Measurements from ENCODE around the gene DCAF11.

The DCAF11 gene

DNA sequence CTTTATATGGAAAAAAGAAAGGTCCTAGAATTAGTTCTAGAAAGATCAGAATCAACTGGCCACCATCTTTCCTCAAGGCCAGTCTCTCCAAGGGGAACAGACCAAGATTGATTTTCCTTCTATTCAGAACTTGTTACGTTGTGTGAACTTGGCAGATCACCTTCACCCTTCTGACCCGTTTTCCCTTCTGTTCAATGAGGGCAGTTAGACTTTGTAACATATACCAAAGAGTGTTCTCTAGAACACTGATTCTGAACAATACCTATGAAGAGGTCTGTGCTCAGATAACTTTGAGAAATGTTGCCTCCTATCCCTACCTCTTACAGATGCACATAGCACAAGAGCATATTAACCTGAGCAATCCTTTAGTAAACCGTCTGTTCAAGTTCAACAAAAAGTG is 31.1 kb upstream of the DCAF11 start:
- H3K18ac ChIP-seq (ENCODE audit: low read depth in 1 of 2, low read length in 2 of 2) = no peak overlapping the region
- H2BK120ac ChIP-seq (ENCODE audit: low read depth, low read length) = no peak overlapping the region
- 83% methylated on average over 3 of the region's 3 CpGs for WGBS
- H3K4me3 ChIP-seq (ENCODE audit: insufficient read depth in 1 of 2, low read depth in 1 of 2, low read length in 2 of 2) = no peak overlapping the region
- no peaks in the 10 kb centered on the region for H3K36me3 ChIP-seq (ENCODE audit: control insufficient read depth in 1 of 2, insufficient read depth in 2 of 2, low read depth in 1 of 2, low read length in 2 of 2)
- DNase-seq = no peak
- no peak overlapping the region for H4K91ac ChIP-seq (ENCODE audit: low read length)
- H3K4me2 ChIP-seq (ENCODE audit: low read length, poor library complexity, severe bottlenecking) = no peak overlapping the region
- peaks cover 73 to 77% of the 10 kb centered on the region in 2 experiments for H3K27me3 ChIP-seq (ENCODE audit: control insufficient read depth in 1 of 2, insufficient read depth in 1 of 2, low read length in 2 of 2)
- H3K4me1 ChIP-seq (ENCODE audit: control insufficient read depth, insufficient read depth, low read depth, low read length) = peaks cover 10% of the 10 kb centered on the region
- H3K4ac ChIP-seq (ENCODE audit: low read depth in 1 of 2, low read length in 2 of 2) = no peak overlapping the region
- H3K27ac ChIP-seq (ENCODE audit: low read length, poor library complexity, severe bottlenecking) = no peak overlapping the region
- no peak overlapping the region for H3K9ac ChIP-seq (ENCODE audit: low read length)
- H2AFZ ChIP-seq (ENCODE audit: low read depth, low read length) = no peak overlapping the region
- H3K79me1 ChIP-seq (replicated peaks; ENCODE audit: low read length, poor library complexity, severe bottlenecking) = peaks cover 2% of the 10 kb centered on the region
- no peak overlapping the region for H2BK5ac ChIP-seq (ENCODE audit: low read depth, low read length, poor library complexity, severe bottlenecking)
- no peak overlapping the region for H2BK15ac ChIP-seq (ENCODE audit: low read depth, poor library complexity, severe bottlenecking)
- no peaks in the 10 kb centered on the region for H3K9me3 ChIP-seq (ENCODE audit: control insufficient read depth, low read length)
- no peak overlapping the region for H4K8ac ChIP-seq (ENCODE audit: low read length)
- no peak overlapping the region for H3K23ac ChIP-seq (ENCODE audit: low read length in 2 of 2)
- H2AK5ac ChIP-seq (ENCODE audit: low read length, severe bottlenecking) = no peak overlapping the region
- no peak overlapping the region for H3K14ac ChIP-seq (ENCODE audit: low read length in 2 of 2)
- H2BK12ac ChIP-seq (ENCODE audit: low read length in 2 of 2) = no peak overlapping the region

DNA sequence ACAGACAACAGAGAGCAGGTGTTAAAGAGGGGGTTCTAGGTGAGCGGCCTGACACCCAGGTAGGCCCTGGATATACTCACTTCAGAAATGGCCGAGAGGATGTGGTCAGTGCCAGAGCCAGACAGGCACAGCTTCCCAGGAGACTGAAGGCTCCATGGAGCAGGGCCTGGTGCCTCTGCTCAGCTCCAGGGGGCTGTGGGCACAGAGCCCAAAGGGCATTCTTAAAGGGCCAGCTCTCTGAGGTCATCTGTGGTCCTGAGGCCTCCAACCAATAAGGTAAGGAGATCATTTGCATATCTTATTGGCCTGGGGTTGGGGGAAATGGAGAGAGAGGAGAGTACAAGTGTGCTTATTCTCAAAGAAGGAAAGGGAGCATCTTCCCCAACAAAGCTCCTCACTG is 30.1 kb upstream of the DCAF11 start:
- H4K8ac ChIP-seq (ENCODE audit: low read length) = no peak overlapping the region
- WGBS = 93% methylated on average over 2 of the region's 2 CpGs
- H3K9me3 ChIP-seq (ENCODE audit: control insufficient read depth, low read length) = no peaks in the 10 kb centered on the region
- H3K4me3 ChIP-seq (ENCODE audit: insufficient read depth in 1 of 2, low read depth in 1 of 2, low read length in 2 of 2) = no peak overlapping the region
- no peak overlapping the region for H2BK120ac ChIP-seq (ENCODE audit: low read depth, low read length)
- no peak overlapping the region for H3K27ac ChIP-seq (ENCODE audit: low read length, poor library complexity, severe bottlenecking)
- H2BK5ac ChIP-seq (ENCODE audit: low read depth, low read length, poor library complexity, severe bottlenecking) = no peak overlapping the region
- H3K27me3 ChIP-seq (ENCODE audit: control insufficient read depth in 1 of 2, insufficient read depth in 1 of 2, low read length in 2 of 2) = peaks cover 63 to 67% of the 10 kb centered on the region in 2 experiments
- H3K14ac ChIP-seq (ENCODE audit: low read length in 2 of 2) = no peak overlapping the region
- H2AFZ ChIP-seq (ENCODE audit: low read depth, low read length) = no peak overlapping the region
- no peak overlapping the region for H3K4me2 ChIP-seq (ENCODE audit: low read length, poor library complexity, severe bottlenecking)
- H3K79me1 ChIP-seq (replicated peaks; ENCODE audit: low read length, poor library complexity, severe bottlenecking) = peaks cover 2% of the 10 kb centered on the region
- H2BK12ac ChIP-seq (ENCODE audit: low read length in 2 of 2) = no peak overlapping the region
- H2AK5ac ChIP-seq (ENCODE audit: low read length, severe bottlenecking) = no peak overlapping the region
- H3K23ac ChIP-seq (ENCODE audit: low read length in 2 of 2) = no peak overlapping the region
- DNase-seq = no peak
- H3K36me3 ChIP-seq (ENCODE audit: control insufficient read depth in 1 of 2, insufficient read depth in 2 of 2, low read depth in 1 of 2, low read length in 2 of 2) = no peaks in the 10 kb centered on the region
- peaks cover 10% of the 10 kb centered on the region for H3K4me1 ChIP-seq (ENCODE audit: control insufficient read depth, insufficient read depth, low read depth, low read length)
- H4K91ac ChIP-seq (ENCODE audit: low read length) = no peak overlapping the region
- H3K18ac ChIP-seq (ENCODE audit: low read depth in 1 of 2, low read length in 2 of 2) = no peak overlapping the region
- H3K9ac ChIP-seq (ENCODE audit: low read length) = no peak overlapping the region
- no peak overlapping the region for H3K4ac ChIP-seq (ENCODE audit: low read depth in 1 of 2, low read length in 2 of 2)
- H2BK15ac ChIP-seq (ENCODE audit: low read depth, poor library complexity, severe bottlenecking) = no peak overlapping the region

DNA sequence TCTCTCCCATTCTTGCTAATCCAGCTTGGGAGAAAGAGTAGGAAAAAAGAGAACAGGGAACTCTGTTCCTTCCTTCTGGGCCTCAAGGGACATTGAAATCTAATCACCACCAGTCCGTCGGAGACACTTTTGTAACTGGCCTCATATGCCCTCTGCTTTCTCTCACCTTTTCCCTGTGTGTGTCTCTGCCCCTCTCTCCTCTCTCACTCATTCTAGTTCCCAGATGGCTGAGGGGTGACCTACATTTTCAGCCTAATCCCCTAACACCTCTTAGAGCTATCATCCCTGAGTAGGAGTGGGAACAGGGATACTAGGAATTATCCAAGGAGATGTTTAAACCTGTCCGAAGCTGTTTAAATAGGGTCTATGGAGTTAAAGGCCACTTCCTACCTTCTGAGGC is 29.4 kb upstream of the DCAF11 start:
- peaks cover 2% of the 10 kb centered on the region for H3K79me1 ChIP-seq (replicated peaks; ENCODE audit: low read length, poor library complexity, severe bottlenecking)
- H3K36me3 ChIP-seq (ENCODE audit: control insufficient read depth in 1 of 2, insufficient read depth in 2 of 2, low read depth in 1 of 2, low read length in 2 of 2) = no peaks in the 10 kb centered on the region
- H2BK120ac ChIP-seq (ENCODE audit: low read depth, low read length) = no peak overlapping the region
- H3K27me3 ChIP-seq (ENCODE audit: control insufficient read depth in 1 of 2, insufficient read depth in 1 of 2, low read length in 2 of 2) = peaks cover 55 to 59% of the 10 kb centered on the region in 2 experiments
- 95% methylated on average over 3 of the region's 3 CpGs for WGBS
- H2BK5ac ChIP-seq (ENCODE audit: low read depth, low read length, poor library complexity, severe bottlenecking) = no peak overlapping the region
- H3K4ac ChIP-seq (ENCODE audit: low read depth in 1 of 2, low read length in 2 of 2) = no peak overlapping the region
- peaks cover 10% of the 10 kb centered on the region for H3K4me1 ChIP-seq (ENCODE audit: control insufficient read depth, insufficient read depth, low read depth, low read length)
- H4K91ac ChIP-seq (ENCODE audit: low read length) = no peak overlapping the region
- H3K4me2 ChIP-seq (ENCODE audit: low read length, poor library complexity, severe bottlenecking) = no peak overlapping the region
- no peak overlapping the region for H3K9ac ChIP-seq (ENCODE audit: low read length)
- H3K27ac ChIP-seq (ENCODE audit: low read length, poor library complexity, severe bottlenecking) = no peak overlapping the region
- no peak overlapping the region for H2BK15ac ChIP-seq (ENCODE audit: low read depth, poor library complexity, severe bottlenecking)
- no peak overlapping the region for H3K23ac ChIP-seq (ENCODE audit: low read length in 2 of 2)
- H2AFZ ChIP-seq (ENCODE audit: low read depth, low read length) = no peak overlapping the region
- no peak overlapping the region for H3K4me3 ChIP-seq (ENCODE audit: insufficient read depth in 1 of 2, low read depth in 1 of 2, low read length in 2 of 2)
- no peak overlapping the region for H3K18ac ChIP-seq (ENCODE audit: low read depth in 1 of 2, low read length in 2 of 2)
- no peak overlapping the region for H3K14ac ChIP-seq (ENCODE audit: low read length in 2 of 2)
- no peak overlapping the region for H2AK5ac ChIP-seq (ENCODE audit: low read length, severe bottlenecking)
- no peak for DNase-seq
- no peaks in the 10 kb centered on the region for H3K9me3 ChIP-seq (ENCODE audit: control insufficient read depth, low read length)
- no peak overlapping the region for H4K8ac ChIP-seq (ENCODE audit: low read length)
- H2BK12ac ChIP-seq (ENCODE audit: low read length in 2 of 2) = no peak overlapping the region

DNA sequence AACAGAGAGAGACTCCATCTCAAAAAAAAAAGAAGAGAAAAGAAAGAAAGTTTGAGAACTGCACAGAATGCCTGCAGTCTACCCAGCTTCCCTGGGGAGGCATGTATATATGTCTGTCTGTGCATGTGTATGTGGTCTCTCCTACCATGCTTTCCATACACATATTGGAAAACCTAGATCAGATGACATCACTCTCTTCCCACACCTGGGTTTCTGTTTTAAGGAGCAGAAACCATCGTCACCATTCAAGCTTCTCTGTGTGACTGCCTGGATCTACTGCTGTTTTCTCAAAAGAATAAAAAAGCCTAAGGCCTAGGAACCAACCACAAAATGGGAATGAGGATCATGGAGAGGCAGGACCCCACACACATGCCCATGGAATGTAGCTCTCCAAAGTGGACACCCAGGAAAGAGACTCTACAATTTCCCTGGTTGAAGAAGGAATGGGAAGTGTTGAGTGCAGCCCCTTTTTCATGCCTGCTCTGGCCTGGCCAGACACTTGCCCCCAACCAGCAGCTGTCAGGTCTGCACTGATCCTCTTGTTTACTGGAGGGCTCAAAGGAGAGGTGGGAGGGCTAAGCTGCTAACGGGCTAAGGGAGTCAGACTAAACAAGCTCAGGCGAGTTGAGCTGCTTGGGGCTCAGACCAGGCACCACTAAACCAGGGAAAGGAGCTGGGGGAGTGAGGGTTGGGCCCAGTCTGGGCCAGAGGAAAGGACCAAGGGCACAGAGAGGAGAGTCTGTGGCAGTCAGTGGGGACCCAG is 28.2 kb upstream of the DCAF11 start:
- Histone ChIP-seq H3K9ac (ENCODE audit: low read length) (no peak overlapping the region), H3K14ac (ENCODE audit: low read length in 2 of 2) (no peak overlapping the region), H3K4me2 (ENCODE audit: low read length, poor library complexity, severe bottlenecking) (no peak overlapping the region), H2BK5ac (ENCODE audit: low read depth, low read length, poor library complexity, severe bottlenecking) (no peak overlapping the region), H3K4ac (ENCODE audit: low read depth in 1 of 2, low read length in 2 of 2) (no peak overlapping the region), H2AFZ (ENCODE audit: low read depth, low read length) (no peak overlapping the region), H4K91ac (ENCODE audit: low read length) (no peak overlapping the region), H2BK120ac (ENCODE audit: low read depth, low read length) (no peak overlapping the region), H3K4me1 (ENCODE audit: control insufficient read depth, insufficient read depth, low read depth, low read length) (peaks cover 5% of the 10 kb centered on the region), H3K27ac (ENCODE audit: low read length, poor library complexity, severe bottlenecking) (no peak overlapping the region), H3K27me3 (ENCODE audit: control insufficient read depth in 1 of 2, insufficient read depth in 1 of 2, low read length in 2 of 2) (peaks cover 46 to 50% of the 10 kb centered on the region in 2 experiments), H3K79me1 (replicated peaks; ENCODE audit: low read length, poor library complexity, severe bottlenecking) (no peaks in the 10 kb centered on the region), H2AK5ac (ENCODE audit: low read length, severe bottlenecking) (no peak overlapping the region), H4K8ac (ENCODE audit: low read length) (no peak overlapping the region), H2BK12ac (ENCODE audit: low read length in 2 of 2) (no peak overlapping the region), H3K9me3 (ENCODE audit: control insufficient read depth, low read length) (no peaks in the 10 kb centered on the region), H3K23ac (ENCODE audit: low read length in 2 of 2) (no peak overlapping the region), H3K18ac (ENCODE audit: low read depth in 1 of 2, low read length in 2 of 2) (no peak overlapping the region), H2BK15ac (ENCODE audit: low read depth, poor library complexity, severe bottlenecking) (no peak overlapping the region), H3K4me3 (ENCODE audit: insufficient read depth in 1 of 2, low read depth in 1 of 2, low read length in 2 of 2) (no peak overlapping the region), H3K36me3 (ENCODE audit: control insufficient read depth in 1 of 2, insufficient read depth in 2 of 2, low read depth in 1 of 2, low read length in 2 of 2) (no peaks in the 10 kb centered on the region)
- 57% methylated on average over 3 of the region's 3 CpGs for WGBS
- no peak for DNase-seq

Data from mesenchymal stem cell (in vitro differentiated cells and primary cell).